WERI-Rb-1 (cell line): Measurements from ENCODE around the gene OSBP2.

Experiments used
- DNase-seq: peaks from one replicate; pipeline ENCODE4 v3.0.0-alpha.2; 2020
- H3K27ac ChIP-seq: fragments of 250-450 bp; sonication (Bioruptor Pico); 2 replicates; pipeline ENCODE4 v1.5.1; 2020; ENCODE audit warnings: mild to moderate bottlenecking, moderate library complexity
- H3K27me3 ChIP-seq: fragments of 250-450 bp; sonication (Bioruptor Pico); 2 replicates; pipeline ENCODE4 v1.5.1; 2021; ENCODE audit warnings: mild to moderate bottlenecking, low read depth, moderate library complexity; ENCODE audit not compliant: insufficient read depth, severe bottlenecking
- H3K36me3 ChIP-seq: fragments of 250-450 bp; sonication (Bioruptor Pico); 2 replicates; pipeline ENCODE4 v1.5.1; 2020; ENCODE audit warnings: mild to moderate bottlenecking, moderate library complexity
- H3K4me3 ChIP-seq: 2 replicates; pipeline ENCODE4 v1.5.1; 2011; ENCODE audit warnings: low read depth, mild to moderate bottlenecking, control low read depth, low read length
- H3K9me3 ChIP-seq: fragments of 250-450 bp; sonication (Bioruptor Pico); 2 replicates; pipeline ENCODE4 v1.5.1; 2021; ENCODE audit warnings: mild to moderate bottlenecking, moderate library complexity; ENCODE audit not compliant: severe bottlenecking
- CTCF ChIP-seq: IDR thresholded peaks from 2 replicates; pipeline ENCODE4 v1.5.1; 2011; ENCODE audit warnings: low read depth, mild to moderate bottlenecking, control low read depth, inconsistent platforms, low read length

The OSBP2 gene

GRCh38 chr22:30822216-30823014 lies 127.7 kb downstream of the OSBP2 start:
- no peak for DNase-seq
- Histone ChIP-seq H3K9me3 (no peaks in the 10 kb centered on the region), H3K4me3 (no peak overlapping the region), H3K27me3 (no peaks in the 10 kb centered on the region), H3K36me3 (no peaks in the 10 kb centered on the region), H3K27ac (no peak overlapping the region)
- no peak for TF ChIP-seq CTCF

- no peaks in the 10 kb centered on the region for H3K9me3 ChIP-seq
- TF ChIP-seq CTCF = no peak
- H3K27ac ChIP-seq = no peak overlapping the region
- no peak for DNase-seq
- no peak overlapping the region for H3K4me3 ChIP-seq
- no peaks in the 10 kb centered on the region for H3K36me3 ChIP-seq
- no peaks in the 10 kb centered on the region for H3K27me3 ChIP-seq
Observed at GRCh38 chr22:30823015-30823370, 128.3 kb downstream of the OSBP2 start.

- no peak overlapping the region for H3K27ac ChIP-seq
- no peak for DNase-seq
- H3K9me3 ChIP-seq = no peaks in the 10 kb centered on the region
- no peak overlapping the region for H3K4me3 ChIP-seq
- H3K27me3 ChIP-seq = no peaks in the 10 kb centered on the region
- no peaks in the 10 kb centered on the region for H3K36me3 ChIP-seq
- TF ChIP-seq CTCF = no peak
Observed at GRCh38 chr22:30824096-30824495, 129.4 kb downstream of the OSBP2 start.

GRCh38 chr22:30824711-30825110 lies 130.0 kb downstream of the OSBP2 start:
- no peak overlapping the region for H3K27ac ChIP-seq
- no peak overlapping the region for H3K4me3 ChIP-seq
- no peaks in the 10 kb centered on the region for H3K36me3 ChIP-seq
- TF ChIP-seq CTCF = no peak
- DNase-seq = no peak
- H3K9me3 ChIP-seq = no peaks in the 10 kb centered on the region
- no peaks in the 10 kb centered on the region for H3K27me3 ChIP-seq

GRCh38 chr22:30825711-30826505 lies 131.2 kb downstream of the OSBP2 start:
- H3K27ac ChIP-seq = no peak overlapping the region
- H3K27me3 ChIP-seq = no peaks in the 10 kb centered on the region
- no peak overlapping the region for H3K4me3 ChIP-seq
- no peak for DNase-seq
- no peaks in the 10 kb centered on the region for H3K9me3 ChIP-seq
- no peaks in the 10 kb centered on the region for H3K36me3 ChIP-seq
- no peak for TF ChIP-seq CTCF
